GM18873 (cell line): ENCODE measurements around the gene HIVEP2.

Experiments used
- ATAC-seq: cut with Tn5 transposase; IDR thresholded peaks from one replicate; pipeline ENCODE4 v1.9.1; 2021; ENCODE audit warnings: mild to moderate bottlenecking, moderate library complexity, moderate number of reproducible peaks; ENCODE audit not compliant: unreplicated experiment, low FRiP score

HIVEP2 gene

DNA sequence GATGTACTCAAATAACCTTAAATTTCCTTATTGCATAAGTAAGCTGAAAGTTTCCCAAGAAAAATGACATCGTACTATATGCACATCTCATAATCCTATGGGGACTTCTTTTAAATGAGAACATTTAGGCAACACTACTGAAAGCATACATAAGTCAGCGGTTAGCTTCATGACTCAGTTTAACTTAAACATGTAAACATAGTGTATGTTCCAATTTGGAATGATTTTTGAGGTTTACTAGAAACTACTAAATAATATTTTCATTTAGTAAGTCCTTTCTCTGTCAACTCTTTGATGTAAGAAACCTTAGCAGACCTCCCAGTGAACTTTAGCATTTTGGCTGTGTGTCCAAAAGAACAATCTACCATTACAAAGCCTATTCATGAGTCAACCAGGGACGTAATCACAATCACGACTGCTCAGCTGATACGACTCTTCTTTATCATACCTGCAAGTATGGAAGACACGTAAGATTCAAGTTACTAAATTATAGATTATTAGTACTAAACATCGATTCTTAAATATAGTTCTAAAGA is 19.3 kb downstream of the HIVEP2 start:
- no peak for ATAC-seq

DNA sequence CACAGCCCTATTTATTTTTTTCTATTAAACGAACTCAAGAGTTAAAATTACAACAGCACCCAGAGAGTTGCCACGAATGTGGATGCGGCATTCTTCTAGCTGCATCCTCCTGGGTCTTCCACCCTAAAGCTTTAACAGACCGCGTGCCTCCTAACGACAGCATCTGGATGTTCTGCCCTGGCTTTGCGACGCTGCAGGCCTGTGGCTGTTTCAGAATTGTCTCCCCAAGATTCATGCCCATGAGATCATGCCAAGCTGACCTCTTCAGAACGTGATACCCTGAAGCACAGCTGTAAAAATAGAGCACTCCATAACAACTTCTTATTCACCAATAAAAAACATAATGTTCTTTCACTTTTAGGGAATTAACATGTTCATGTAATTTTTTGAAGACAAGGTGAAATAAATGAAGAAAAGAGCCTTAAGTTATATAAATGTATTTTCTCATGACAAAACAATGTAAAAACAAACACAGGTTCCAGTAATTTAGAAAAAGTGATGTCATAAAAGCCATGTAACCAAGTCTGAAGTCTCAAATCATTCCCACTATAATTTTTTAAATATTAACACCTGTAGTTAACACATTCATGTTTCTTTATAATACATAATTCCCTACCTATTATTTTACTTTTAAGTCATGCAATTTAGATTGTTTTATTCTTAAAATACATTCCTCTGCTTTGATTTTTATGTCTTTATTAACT is 26.5 kb downstream of the HIVEP2 start:
- ATAC-seq, result no peak

DNA sequence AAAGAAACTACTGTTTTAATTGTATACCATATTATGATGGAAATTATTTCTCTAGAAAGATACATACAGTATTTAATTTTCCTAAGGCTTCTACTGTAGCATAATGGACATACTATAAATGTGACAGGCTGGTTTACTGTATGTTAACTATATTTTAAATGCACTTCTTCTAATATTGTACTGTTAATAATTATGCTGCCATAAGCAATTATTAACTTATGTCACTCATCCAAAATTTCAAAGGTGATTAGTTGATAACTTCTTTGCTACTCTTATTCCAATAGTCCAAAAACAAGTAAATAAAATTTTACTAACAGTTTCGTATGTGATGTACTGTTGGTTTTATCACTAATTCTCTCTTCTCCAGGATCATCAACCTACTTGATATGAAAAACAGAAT is 28.1 kb downstream of the HIVEP2 start:
- no peak for ATAC-seq

DNA sequence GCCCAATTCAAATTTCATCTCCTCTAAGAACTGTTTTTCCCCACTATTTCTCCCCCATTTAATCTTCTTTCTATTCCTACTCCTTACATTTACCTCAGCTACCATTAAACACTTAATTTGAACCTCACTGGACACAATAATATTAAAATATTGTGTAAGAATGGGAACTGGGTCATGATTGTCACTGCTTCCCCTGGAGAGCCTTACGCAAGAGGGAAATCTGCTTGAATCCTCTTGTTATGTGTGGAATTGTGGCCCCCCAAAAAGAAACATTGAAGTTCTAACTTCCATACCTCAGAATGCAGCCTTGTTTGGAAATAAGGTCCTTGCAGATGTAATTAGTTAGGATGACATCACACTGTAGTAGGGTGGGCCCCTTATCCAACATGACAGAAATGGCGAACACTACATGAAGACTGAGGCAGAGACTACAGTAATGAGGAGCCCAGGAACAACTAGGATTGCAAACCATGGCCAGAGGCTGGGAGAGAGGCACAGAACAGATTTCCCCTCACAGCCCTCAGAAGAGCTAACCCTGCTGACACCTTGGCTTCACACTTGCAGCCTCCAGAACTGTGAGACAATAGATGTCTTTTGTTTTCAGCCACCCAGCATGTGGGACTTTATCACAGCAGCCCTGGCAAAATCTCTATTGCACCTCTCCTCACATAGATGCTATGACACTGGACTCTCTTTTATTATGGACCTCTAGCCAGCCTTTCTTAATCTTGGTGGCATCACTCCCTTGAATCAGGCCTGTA is 29.9 kb downstream of the HIVEP2 start:
- no peak for ATAC-seq

DNA sequence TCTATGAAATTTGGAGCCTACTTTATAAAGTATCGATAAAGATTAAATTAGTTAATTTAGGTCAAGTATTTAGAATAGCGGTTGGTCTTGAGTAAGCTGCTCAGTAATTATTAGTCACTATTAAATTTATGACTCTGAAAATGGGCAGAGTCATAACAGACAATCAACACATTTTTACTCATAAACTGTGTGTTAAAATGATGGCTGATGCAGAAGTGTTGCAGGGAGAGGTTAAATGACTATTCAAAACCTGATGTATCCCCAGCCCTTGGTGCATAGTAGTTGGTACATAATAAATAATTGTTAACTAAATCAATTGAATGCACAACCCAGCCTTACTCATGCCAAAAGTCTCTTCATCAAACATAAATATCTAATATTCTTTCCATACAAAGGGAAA is 30.6 kb downstream of the HIVEP2 start:
- ATAC-seq, result no peak

GRCh38 chr6:142913511-142914047 is 31.4 kb downstream of the HIVEP2 start:
- peak; percentile 88 for ATAC-seq

DNA sequence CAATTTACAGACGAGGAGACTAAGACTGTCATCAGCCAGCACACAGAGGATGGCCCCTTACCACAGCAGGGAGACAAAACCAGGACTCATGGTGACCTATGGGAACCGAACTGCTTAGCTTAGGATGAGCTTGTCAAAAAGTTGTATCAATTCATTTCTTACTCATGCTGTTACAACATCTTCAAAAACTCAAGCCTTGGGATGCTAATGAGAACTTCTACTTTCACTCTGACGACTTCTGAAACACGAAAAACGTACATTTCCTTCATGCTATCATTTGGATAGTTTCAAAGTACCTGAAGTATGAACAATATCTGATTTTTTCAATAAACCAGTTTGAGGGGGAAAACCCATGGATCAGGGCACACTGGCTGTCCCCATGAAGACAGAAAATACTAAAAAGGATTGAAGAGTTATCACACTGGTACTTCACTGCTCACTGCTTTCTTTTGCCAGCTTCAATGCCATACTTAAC is 31.9 kb downstream of the HIVEP2 start:
- ATAC-seq, result peak; percentile 56

DNA sequence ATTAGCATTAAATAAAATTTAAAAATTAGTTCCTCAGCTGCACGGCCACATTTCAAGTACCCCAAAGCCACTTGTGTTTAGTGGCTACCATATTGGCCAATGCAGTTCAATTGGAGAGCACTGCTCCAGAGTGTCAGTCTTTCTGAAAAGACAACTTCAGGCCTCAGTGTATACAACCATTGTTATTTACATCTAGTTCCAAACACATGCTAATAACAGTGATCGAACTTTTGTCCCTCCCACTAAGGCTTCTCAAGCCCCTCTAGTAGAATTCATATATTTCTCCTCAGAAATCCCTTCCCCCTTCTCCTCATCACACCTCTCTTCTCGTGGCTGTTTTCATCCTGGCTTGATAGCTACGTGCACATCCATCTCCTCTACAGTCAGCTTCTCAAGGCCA is 32.9 kb downstream of the HIVEP2 start:
- no peak for ATAC-seq

GRCh38 chr6:142911430-142911829 is 33.5 kb downstream of the HIVEP2 start:
- no peak for ATAC-seq

GRCh38 chr6:142909686-142910085 is 35.3 kb downstream of the HIVEP2 start:
- ATAC-seq, result no peak

GRCh38 chr6:142908235-142908634 is 36.7 kb downstream of the HIVEP2 start:
- no peak for ATAC-seq

- no peak for ATAC-seq
Observed at GRCh38 chr6:142907544-142907943, 37.4 kb downstream of the HIVEP2 start.

DNA sequence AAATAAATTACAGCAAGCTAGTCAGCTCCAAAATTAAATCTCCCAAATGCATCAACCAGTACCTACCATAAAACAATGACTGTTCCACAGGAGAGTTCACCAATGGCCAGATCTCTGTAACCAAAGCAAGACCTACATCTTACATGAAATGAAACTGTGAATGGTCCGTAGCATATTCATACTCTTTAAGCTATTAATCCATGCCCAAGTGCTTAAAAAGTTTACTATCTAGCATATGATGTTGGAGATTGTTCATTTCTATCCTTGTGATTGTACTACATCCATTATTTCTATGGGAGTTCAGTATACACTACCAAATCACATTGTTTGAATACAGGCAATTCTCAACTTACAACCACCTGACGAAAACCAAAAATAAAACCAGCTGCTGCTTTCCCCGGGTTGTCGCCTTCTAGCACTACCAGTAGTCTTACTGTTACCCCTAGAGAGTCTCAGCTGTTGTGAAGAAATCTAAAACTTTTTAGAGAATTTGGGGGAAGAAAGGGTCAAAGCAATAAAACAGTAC is 38.0 kb downstream of the HIVEP2 start:
- peak; percentile 60 for ATAC-seq

- no peak for ATAC-seq
Observed at GRCh38 chr6:142903812-142904211, 41.2 kb downstream of the HIVEP2 start.

DNA sequence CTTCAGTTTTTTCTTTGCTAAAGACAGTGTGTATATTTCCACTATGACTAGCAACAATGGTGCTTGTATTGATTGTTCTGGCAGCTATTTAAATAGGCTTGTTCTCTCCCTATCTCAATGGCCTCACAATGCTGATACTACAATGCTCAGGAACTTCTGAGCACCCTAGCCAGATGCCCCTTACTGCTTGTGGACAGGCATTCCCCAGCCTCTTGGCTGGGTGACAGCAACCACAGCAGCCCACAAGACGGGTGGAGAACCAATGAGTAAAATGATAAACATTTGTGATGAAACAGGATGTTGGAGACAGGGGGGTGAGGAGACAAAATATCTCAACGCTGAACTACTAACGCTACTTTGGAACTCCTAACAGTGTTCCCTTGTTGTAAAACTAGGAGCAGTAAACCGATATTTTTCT is 42.3 kb downstream of the HIVEP2 start:
- ATAC-seq, result peak; percentile 39

- no peak for ATAC-seq
Observed at GRCh38 chr6:142901611-142902010, 43.4 kb downstream of the HIVEP2 start.

DNA sequence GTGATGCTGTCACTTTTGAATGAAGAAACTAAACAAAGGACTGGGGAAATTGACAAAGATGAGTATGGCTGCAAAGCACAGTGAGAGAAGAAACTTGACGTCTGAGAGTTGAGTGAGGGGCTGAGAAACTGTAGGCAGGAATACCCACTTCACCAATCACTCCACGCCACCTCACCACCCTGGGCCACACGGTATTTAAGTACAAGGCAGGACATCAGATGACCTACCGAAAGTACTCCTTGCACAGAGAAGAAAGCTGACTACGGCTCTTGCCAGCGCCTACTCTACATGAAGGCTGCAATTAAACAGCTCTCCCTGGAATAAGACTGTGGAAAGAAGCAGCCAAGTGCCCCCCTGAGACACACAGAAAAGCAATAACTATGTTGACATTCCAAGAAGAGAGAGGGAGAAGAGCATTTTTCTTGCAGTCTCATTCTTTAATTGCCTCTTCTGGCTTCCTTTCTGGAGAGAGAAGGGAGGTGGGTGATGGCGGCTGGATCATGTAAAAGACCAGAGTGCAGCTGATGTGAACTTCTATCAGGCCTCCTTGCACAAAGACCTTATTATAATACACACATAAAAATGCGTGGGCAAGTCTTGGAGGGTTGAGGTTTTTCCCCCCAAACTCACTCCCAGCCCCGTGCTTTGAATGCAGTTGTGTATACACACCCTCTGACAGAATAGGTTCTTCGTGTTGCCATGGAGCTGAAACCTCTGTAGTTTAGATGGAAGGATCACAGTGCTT is 44.6 kb downstream of the HIVEP2 start:
- no peak for ATAC-seq

GRCh38 chr6:142898927-142899895 is 45.8 kb downstream of the HIVEP2 start:
- ATAC-seq, result no peak

DNA sequence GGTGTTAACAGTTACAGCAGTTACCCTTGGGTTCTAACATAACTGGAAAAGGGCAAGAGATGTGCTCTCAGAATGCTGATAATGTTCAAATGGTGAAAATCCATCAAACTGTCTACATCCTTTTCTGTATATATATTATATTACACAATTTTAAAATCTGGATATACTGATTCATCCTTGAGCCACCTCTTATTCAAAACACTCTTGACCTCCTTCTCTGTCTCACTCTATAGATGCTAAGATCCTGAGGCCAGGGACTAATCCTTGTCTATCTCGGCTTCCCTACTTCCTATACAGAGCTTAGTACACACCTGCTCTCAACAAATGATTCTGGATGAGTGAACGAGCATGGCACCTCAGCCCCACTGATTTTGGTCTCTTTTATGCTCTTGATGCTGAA is 47.3 kb downstream of the HIVEP2 start:
- ATAC-seq, result no peak
